Activated CD4-positive, alpha-beta T cell treated with anti-CD3 and anti-CD28 coated beads, Interleukin-2, amount 50 U/mL, for 1 hour (primary cell): ENCODE measurements around the gene EHF.
"Not testable (repeated sequence)": the region's sequence is repeated elsewhere in the genome, so short reads cannot be mapped to it uniquely, and the experiment has no call there.

Experiments used
- DNase-seq: peaks from one replicate; pipeline ENCODE4 v3.0.0-alpha.2; 2020

Gene EHF

DNA sequence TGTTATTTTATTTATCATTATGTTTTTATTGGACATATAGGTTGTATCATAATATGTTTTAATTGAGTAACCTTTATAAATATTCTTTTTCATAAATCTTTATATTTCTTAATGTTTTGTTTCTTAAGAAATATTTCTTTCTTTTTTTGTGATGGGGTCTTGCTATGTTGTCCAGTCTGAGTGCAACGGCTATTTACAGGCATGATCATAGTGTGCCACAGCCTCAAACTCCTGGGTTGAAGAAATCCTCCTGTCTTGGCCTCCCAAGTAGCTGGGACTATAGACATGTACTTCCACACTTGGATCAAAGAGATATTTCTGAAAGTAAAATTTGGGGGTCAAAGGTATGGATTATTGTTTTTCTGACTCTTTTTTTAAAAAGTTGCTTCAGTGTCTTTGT lies 53.1 kb downstream of the EHF start:
- no peak for DNase-seq

DNA sequence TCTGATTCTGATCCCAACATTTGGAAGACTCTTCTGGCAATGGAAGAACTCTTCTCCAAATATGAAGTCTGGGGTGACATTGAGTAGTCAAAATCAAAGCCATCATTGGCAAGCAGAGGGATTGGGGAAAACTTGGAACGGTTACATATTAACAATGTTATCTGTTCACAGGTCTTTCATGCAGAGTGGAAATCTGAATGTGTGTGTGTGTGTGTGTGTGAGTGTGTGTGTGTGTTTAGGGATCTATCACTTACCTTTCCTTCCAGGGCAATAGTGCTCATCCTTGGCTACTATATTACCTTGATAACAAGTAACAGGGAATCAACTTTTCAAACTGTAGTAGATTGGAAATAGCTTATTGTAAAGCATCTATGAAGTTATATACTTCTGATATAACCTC lies 55.3 kb downstream of the EHF start:
- DNase-seq: no peak

DNA sequence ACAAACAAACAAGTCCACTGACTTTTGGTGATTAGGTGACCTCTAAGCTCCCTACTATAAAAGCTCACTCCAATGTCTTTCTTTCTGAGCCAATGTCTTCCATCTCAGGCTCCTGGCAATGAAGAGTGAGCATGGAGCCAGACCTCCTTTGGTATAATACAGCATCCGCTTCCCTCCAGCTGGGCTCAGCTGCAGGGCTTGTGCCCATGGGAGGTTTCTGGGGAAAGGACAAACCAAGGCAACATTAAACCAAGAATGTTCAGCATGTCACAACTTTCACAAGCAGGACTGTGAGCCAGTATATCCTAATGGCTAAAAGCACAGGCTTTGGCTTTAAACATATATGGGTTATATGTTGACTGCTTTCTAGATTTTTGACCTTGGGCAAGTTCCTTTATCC lies 58.8 kb downstream of the EHF start:
- DNase-seq: no peak

DNA sequence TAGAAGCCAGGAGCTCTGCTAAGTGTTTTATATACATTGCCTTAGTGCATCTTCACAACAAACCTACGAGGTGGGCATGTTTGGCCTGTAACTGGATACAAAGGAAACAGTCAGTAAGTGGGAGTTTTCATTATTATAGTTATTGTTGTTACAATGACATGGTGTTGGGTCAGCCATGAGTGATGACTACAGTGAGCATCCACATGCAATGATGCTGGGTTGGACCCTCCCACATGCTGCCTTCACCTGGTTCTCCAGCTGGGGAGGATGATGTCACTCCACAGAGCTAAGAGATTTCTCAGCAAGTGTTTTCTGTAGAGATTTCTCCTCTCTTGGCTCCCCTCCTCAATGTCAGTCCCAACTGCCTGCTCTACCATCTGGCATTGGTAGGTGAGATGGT lies 59.3 kb downstream of the EHF start:
- DNase-seq: no peak

DNA sequence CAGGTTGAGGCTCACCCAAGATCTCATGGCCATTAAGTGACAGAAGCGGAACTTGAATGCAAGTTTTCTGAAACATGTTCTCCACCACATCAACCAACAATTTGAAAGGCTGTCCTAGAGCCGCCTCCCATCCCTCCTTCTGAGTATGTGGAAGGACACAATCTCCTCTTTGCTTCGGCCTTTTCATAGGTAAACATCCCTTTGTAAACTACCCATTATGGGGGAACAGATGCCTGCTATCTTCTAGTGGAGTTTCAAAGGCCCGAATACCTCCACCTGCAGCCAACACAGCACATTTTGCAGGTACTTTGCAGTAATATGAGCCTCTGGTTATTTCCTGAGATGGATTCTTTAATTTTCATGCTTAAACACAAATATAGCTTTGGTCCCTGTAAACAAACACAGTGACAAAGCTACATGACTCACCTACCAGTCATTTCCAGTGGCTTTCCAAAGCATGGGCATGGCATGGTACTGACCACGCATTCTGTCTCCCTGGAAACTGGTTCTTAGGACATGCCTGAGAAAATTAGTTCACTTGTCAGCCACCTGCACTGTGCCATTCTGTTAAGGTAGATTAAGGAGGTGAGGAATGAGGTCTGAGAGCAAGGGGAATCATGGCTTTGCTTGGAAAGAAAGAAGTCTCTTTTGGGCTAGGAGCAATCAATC lies 60.2 kb downstream of the EHF start:
- no peak for DNase-seq

DNA sequence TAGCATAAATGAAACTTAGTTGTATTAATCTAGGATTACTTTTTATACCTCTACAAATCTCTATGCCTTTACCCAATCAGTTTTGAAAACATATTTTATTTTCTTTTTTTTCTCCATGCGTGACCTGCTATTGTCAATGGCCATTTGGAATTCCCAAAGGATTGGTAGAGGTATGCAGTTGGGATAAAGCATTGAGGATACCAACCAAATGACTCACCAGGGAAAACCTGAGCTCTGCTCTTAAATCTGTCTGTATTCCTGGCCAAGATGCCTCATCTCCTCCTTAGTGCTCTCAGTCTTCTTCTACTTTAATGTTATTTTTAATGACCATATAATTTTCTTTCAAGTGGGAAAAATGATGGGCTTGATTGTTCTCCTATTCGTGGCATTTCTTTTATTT lies 61.9 kb downstream of the EHF start:
- DNase-seq: no peak

DNA sequence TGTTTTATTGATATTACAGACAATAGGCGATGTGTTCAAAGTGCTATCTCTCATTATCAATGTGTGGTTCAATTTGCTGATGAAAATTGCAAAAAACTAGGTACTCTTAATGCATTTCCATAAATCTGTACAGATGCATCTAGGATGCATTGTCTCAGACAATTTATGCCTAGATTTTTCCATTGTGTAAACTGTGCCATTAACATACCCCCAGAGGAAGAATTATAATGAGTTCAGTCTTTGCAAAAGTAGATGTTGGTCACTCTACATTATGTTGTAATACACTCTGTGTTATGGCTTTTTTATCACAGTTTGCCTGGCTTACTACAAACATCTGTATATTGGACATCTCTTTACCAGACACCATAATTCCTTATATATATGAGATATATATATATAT lies 62.5 kb downstream of the EHF start:
- DNase-seq: no peak

DNA sequence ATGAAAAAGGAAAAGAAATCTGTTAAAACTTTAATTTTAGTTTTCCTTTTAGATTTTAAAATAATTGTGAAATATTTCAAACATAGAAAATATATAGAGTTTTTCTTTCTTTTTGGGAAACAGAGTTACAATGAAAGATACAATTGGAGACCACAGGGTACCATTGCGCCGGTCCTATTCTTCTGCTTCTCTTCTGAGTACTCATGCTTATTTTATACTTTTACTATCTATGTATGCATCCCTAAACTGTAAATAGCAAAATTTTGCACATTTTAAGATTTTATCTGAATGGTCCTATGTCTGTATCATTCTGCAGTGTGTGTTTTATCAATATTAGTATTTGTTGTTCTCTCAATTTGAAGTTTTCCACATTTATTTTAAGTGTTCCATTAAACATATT lies 65.0 kb downstream of the EHF start:
- no peak for DNase-seq

DNA sequence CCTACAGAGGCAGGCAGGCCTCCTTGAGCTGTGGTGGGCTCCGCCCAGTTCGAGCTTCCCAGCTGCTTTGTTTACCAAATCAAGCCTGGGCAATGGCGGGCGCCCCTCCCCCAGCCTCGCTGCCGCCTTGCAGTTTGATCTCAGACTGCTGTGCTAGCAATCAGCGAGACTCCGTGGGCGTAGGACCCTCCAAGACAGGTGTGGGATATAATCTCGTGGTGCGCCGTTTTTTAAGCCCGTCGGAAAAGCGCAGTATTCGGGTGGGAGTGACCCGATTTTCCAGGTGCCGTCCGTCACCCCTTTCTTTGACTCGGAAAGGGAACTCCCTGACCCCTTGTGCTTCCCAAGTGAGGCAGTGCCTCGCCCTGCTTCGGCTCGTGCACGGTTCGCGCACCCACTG lies 71.4 kb downstream of the EHF start:
- not testable (repeated sequence) for DNase-seq

DNA sequence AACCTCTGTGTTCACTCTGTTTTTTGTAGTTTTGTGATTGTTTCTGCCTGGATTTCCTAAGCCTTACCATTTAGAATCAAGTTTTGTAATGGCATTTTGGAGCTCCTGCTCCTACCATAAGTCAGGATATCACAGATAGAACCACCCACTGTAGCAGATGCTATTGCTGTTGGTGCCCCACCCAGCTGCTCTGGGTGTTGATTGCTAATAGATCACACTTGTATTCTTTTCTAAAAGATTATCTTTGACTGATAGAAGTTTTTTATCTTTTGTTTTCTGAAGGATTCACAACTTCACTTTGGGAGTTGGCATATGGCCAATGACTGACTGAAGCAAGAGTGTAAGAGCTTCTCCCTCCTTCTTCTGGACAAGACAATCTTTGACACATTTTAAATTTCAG lies 76.0 kb downstream of the EHF start:
- no peak for DNase-seq

DNA sequence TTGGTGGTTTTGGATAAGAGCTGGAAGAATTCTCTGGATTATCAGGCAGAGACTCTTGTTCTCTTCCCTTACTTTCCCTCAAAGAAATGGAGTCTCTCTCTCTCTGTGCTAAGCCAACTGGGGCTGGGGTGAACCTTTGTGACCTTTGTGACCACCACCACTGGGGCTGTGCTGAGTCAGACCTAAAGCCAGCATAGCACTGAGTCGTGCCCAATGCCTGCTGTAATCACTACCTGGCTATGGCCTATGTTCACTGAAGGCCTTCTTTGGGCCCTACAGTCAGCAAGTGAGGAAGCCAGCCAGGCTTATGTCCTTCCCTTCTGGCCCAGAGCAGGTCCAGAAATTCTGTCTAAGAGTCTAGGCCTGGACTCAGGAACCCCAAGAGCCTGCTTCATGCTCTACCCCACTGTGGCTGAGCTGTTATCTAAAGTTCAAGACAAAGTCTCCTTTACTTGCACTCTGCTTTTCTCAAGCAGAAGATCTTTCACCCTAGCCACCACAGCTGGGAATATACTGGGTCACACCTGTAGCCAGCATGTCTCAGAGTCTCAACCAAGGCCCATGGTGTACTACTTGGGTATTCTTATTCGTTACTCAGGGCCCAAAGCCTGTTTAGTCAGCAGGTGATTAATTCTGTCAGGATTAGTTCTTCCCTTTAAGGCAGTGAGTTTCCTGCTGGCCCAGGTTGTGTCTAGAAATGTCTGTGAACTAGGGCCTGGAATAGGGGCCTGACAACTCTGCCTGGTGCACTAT lies 86.0 kb downstream of the EHF start:
- DNase-seq: no peak

DNA sequence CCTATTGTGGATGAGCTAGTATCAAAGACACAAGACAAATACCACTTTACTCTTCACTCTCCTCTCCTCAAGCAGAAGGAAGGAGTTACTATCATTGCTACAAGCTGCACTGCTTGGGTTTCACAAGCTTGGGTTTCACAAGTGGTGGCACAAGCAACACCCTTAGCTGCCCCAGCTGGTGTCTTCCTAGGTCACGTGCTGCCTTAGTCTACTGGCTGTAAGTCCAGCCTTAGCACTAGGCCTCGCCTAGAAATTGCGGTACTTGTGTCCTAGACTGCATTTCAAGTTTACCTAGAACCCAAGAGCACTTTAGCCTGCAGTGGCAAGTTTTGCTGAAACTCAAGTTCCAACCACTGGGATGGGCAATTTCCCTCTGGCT lies 86.6 kb downstream of the EHF start:
- no peak for DNase-seq
